ENCODE measurements around the gene DHX16.

DNA sequence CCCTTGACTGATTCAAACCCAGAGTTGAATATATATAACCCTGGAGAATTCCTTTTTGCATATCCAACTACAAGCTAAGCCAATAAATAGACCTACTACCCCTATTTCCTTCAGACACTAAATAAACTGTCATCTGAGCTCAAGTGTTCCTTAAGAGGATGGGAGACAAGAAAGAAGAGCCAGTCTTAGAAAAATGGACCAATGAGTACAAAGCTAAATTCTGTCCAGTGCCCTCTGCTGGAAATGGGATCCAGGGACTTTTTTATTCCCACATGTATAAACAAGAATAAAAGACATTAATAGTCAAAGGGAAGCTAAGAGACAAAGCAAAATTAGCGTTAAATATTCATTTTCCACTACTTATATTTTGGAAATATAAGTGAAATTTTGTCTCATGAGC lies 60.6 kb downstream of the DHX16 start:
- TF ChIP-seq, protein P1, sequence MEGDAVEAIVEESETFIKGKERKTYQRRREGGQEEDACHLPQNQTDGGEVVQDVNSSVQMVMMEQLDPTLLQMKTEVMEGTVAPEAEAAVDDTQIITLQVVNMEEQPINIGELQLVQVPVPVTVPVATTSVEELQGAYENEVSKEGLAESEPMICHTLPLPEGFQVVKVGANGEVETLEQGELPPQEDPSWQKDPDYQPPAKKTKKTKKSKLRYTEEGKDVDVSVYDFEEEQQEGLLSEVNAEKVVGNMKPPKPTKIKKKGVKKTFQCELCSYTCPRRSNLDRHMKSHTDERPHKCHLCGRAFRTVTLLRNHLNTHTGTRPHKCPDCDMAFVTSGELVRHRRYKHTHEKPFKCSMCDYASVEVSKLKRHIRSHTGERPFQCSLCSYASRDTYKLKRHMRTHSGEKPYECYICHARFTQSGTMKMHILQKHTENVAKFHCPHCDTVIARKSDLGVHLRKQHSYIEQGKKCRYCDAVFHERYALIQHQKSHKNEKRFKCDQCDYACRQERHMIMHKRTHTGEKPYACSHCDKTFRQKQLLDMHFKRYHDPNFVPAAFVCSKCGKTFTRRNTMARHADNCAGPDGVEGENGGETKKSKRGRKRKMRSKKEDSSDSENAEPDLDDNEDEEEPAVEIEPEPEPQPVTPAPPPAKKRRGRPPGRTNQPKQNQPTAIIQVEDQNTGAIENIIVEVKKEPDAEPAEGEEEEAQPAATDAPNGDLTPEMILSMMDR (conservative IDR thresholded peaks at IDR 0.05; ENCODE audit: low read length) = peak; percentile 63
- TF ChIP-seq EZH2phosphoT487 (IDR thresholded peaks at IDR 0.05; ENCODE audit: borderline replicate concordance, low read depth, low read length) = no peak

Data from OCI-LY7 (cell line).